ENCODE results near the gene NPL.

The NPL gene

DNA sequence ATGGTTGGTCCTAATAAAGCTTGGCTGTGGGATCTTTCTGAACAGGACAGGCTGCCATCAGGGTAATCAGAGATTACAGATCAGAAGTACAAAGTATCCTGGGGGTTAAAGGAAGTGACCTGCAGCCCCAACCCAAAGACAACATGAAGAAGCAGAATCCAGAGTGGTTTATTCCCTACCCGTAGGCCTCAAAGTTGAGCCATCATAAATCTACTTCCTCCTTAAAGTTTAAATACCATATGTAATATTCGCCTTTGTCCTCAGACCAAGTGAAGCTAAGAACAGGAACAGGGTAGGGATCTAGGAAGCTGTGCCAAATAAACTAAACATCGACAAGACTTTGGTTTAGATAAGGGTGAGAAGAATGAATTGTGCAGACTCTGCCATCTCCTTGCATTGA, 33.6 kb downstream of the NPL start:
- no peak for DNase-seq

- DNase-seq, result no peak
Observed at GRCh38 chr1:182826892-182827291, 37.3 kb downstream of the NPL start.

DNA sequence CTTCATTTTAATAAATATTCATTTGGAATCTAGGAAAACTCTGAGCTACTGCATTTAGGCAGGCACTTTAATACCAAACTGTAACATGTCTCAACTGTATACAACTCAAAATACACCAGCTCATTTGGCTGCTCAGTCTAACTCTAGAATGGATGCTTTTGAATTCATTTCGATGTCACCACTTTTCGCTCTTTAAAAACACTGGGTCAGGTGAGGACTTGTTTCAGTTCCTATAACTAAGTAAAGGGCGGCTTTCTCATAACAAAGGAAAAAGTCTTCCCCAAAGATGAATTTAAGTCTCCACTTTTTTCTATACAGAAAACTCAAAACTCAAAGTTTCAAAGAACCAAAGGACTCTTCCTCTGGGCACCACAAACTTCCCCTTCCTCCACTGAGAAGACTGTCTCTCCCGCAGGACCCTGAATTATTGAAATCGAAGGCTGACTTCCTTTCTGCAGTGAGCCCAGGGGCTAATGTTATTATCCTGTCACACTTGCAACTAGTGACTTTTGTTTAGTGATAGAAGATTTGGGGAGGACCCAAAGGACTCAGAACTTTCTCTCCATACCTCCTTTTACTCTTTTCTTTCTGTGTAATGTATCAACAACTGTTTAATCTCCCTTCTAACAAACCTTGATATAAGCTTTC, 39.8 kb downstream of the NPL start:
- no peak for DNase-seq

DNA sequence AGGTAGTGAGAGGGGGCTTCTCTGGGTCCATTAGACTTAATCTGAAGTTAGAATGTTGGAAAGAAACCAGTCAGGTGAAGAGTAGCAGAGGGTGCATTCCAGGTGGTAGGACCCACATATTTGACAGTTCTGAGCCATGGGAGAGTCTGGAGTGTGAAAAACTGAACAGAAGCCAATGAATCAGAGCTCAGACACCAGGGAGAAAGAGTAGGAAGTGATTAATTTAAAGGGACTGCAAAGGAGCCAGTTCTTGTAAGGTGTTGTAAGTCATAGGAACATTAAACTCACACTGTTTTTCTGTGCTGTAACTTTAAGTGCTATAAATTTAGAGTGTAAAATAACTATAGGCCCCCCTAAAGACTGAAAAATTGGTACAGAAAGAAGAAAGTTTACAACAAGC, 43.7 kb downstream of the NPL start:
- DNase-seq, result no peak

DNA sequence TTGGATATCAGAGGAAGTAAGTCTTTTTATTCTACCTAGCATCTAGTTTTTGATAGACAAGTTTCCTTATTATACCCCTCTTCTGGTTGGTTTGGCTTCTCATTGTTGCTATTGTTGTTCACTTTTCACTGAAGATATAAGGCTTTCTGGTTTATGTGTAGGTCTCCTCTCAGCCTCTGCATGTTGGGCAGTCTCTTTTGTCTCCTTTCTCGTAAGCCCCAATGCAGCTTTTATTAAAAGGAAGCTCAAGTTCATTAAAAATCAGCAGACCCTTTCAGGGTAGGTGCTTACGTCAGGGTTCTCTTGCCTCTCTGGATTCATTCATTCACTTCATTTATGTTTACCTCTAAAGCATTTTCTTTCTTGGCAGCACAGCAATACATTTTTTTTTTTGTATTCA, 44.8 kb downstream of the NPL start:
- DNase-seq, result no peak

DNA sequence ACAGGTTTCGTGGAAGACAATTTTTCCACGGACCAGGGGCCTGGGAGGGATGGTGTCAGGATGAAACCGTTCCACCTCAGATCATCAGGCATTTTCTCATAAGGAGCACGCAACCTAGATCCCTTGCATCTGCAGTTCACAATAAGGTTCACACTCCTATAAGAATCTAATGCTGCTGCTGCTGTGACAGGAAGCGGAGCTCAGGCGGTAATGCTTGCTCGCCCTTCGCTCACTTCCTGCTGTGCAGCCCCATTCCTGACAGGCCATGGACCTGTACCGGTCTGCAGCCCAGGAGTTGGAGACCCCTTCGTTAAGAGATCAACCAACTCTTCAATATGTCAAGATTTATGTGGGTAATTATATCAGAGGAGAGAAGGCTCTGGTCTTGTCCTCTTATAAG, 46.2 kb downstream of the NPL start:
- DNase-seq, result no peak

DNA sequence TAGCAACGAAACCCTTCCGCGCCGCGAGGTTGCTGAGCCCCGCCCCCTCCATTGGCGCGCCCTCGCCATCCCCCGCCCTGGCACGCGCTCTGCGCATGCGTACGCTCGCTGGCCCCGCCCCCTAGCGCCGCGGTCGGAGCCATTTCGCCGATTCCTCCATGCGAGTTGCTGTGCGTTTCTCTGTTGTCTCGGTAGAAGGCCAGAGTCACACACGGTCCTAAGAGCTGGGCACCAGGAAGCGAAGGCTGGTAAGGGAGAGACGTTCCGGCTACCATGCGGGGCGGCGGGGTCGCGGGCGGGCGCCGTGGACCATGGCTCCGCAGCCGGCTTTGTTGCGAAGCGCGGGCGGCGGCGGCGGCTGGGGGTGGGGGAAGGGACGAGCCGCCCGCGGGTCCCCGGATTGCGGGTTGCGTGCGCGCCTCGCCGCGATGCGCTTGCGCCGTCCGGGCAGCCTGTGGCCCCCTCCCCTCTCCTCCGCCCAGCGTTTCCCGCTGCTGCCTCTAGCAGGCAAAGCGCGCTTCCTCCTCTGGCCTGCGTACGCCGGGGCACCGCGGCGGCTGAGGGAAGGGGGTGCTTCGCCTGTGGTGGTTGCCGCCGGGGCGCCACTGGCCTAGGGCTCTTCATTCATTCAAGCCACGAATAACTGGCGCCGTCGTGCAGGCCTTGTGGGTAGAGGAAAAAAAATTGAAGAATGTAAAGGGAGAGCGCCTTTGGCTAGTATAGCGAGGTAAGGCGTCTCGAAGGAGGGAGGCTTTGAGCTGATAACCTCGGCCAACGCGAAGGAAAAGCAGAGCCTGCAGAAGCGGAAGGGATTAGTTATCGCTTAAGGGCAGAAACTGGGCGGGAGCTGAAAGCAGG, 49.9 kb downstream of the NPL start, which contains the start of gene DHX9:
TSS of gene DHX9 (plus strand) at position 139 of the 858 bp plus-strand sequence. CDS start 3,220 bp downstream, outside the sequence.
- DNase-seq, result peak; percentile 99

DNA sequence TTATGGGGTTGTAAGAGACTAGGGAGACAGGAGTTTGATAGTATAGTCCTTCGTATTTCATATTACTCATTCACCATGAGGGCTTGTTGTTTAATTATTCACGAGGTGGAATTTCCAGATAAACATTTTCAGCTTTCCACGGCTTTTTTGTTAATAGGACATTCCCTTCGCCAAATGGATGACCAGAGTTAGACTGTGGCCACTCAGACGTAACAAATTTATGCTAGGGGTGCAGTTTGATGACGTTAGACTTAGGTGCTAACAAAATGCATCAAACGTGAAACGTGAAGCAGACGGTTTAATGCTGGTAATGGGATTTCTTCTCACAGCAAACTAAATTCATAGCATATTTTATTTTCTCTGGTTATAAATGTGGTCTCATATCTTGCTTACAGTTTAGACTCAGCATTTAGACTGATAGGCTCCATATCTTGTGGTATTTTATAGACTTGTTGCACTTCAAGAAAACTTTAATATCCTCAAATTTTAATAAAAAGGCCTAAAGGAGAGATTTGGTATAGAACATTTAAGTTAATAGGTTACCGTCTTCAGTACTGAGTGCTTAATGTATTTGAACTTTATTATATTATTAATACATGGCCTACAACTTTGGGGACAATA, 51.9 kb downstream of the NPL start:
- DNase-seq, result no peak

- DNase-seq, result no peak
Observed at GRCh38 chr1:182842265-182842664, 52.7 kb downstream of the NPL start.

DNA sequence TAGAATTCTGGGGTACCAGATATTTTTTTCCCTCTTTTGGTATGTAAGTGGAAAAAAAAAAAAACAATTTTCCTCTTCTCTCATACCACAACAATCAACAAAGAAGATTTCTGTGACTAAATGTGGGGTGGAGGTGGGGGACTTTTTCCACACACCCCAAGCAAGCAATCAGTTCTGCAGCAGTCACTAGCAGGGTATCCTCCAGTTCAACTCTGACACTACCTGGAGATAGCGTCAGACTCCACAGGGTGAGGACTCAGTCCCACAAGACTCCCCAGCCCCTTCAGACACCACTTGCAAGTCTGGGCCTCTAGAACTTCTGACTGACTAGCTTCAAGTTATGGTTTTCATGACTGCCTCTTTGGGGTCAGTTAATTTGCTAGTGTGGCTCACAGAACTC, 55.8 kb downstream of the NPL start:
- DNase-seq, result peak; percentile 68

GRCh38 chr1:182845894-182846293, 56.3 kb downstream of the NPL start:
- no peak for DNase-seq

DNA sequence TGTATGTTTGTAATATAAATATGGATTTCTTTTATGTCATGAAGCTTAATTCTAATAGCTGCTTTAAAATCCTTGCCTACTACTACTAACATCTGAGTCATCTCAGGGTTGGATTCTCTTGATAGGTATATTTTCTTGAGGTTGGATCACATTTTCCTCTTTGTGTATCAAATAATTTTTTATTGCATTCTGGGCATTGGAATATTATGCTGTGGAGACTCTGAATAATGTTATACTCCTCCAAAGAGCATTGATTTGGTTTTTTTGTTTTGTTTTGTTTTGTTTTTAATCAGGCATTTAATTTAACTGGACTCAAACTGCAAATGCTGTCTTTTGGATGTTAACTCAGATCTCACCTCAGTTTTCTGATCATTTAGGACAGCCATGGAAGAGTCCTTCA, 57.5 kb downstream of the NPL start:
- no peak for DNase-seq

- no peak for DNase-seq
Observed at GRCh38 chr1:182848736-182849135, 59.2 kb downstream of the NPL start.

DNA sequence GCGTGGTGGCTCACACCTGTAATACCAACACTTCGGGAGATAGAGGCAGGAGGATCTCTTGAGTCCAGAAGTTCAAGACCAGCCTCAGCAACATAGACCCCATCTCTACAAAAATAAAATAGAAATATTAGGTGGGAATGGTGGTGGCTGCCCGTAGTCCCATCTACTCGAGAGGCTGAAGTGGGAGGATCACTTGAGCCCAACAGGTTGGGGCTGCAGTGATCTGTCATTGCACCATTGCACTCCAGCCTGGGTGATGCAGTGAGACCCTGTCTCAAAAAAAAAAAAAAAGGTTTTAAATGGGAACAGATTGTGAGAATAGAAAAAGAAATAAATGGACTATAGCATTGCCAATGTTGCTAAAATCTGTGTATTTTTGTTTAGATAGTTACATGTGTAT, 60.7 kb downstream of the NPL start:
- DNase-seq, result no peak

- no peak for DNase-seq
Observed at GRCh38 chr1:182851825-182852224, 62.3 kb downstream of the NPL start.

DNA sequence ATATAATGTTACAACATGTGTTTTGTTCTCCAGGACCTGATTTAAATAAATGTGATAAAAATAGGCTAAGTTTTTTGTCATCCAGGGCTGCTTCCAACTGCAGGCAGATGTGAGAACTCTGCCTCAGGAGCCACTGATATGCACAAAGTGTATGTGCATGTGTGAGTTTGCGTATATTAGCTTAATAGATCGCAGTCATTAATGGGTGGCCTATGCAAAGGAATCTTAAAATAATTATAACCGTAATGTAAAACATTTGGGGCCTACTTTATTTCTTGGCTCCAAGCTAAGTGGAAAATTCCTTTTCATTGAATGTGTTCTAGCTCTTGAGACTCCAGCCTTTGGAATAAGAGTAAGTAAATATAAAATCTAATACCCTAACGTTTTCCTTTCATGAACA, 66.3 kb downstream of the NPL start:
- DNase-seq, result no peak

DNA sequence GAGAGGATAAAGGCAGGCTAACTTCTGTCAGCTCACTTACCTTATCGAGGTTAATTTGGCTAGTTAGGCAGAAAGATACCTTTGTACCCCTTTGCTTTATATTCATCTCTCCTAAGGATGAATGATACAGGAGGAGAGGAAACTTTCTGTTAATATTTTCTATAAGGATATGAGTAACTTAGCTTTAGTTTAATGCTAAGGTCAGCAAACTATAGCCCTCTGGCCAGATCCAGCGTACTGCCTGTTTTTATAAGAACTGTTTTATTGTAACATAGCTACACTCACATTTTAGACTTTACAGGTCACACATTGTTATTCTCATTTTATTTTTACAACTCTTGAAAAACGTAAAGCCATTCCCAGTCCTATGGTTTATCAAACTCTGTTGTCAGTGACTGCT, 67.6 kb downstream of the NPL start:
- no peak for DNase-seq

DNA sequence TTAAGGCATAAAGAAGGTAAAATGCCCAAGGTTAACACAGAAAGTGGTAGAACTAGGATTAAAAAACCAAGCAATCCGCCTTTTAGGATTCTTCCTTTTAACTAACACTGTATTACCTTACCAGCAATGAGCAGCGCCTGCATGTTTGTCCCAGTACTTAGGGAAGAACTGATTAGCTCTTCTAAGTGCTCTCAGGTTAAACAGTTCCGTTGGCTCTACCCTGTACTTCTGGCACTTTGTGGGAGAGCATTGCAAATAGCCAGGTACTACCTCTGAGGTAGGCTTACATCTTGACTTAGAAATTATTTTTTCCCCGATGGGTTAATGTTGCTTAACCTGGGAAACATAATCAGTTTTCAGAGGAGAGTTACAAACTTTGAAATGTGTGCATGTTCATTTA, 71.1 kb downstream of the NPL start:
- no peak for DNase-seq

DNA sequence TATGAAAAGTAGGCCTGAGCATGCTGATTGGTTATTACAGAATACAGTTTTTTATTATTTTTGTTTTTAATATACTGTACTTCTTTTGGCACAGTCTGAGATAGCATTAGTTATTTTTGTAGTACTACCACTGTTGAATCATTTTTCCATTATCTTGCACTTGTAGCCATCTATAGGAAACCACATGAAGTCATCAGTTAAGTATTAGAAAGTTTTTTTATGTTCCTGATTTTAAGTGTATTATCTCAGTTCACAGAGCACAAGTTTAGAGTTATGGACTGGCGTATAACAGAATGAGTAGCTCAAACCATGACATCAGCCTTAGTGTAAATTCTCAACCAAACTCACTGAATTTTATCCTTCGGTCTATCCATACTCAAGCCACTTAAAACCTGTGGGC, 72.4 kb downstream of the NPL start:
- no peak for DNase-seq

DNA sequence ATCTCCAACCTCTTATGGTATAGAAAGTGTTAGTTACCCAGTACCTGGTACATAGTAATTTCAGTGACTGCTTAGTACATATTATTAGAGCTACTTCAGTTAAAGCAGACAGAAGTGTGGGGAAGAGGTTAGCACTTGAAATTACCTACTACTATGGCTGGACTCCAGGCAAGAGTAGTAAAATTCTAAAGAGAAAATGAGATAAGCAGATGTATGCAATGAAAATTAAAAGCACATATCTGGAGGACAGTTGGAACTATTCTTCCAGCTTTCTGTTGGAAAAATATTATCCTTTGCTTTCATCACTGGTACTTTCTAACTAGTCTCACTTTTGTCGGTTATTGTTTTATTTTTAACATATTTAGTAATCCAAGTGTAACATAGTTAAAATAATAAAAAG, 73.3 kb downstream of the NPL start:
- no peak for DNase-seq

GRCh38 chr1:182863940-182864339, 74.4 kb downstream of the NPL start:
- no peak for DNase-seq

- DNase-seq, result no peak
Observed at GRCh38 chr1:182867861-182868260, 78.3 kb downstream of the NPL start.

GRCh38 chr1:182869241-182869666, 79.7 kb downstream of the NPL start:
- peak; percentile 71 for DNase-seq

DNA sequence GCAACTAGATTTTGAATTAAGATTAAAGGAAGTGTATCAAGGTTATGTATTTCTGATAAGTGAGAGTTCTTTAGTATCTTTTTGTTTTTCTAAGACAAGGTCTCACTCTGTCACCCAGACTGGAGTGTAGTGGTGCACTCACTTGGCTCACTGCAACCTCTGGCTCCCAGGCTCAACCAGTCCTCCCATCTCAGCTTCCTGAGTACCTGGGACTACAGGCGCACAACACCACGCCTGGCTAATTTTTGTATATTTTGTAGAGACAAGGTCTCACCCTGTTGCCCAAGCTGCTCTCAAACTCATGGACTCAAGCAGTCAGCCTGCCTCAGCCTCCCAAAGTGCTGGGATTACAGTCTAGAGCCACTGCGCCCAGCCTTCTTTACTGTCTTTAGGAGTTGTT, 83.3 kb downstream of the NPL start:
- DNase-seq, result no peak

Measured in activated effector memory CD4-positive, alpha-beta T cell treated with anti-CD3 and anti-CD28 coated beads, Interleukin-2, amount 50 U/mL, for 16 hours (primary cell).